Measurements from ENCODE around the gene ZDHHC18.

GRCh38 chr1:26853156-26853555 is 26.7 kb downstream of the ZDHHC18 start:
- TF ChIP-seq CTCF (conservative IDR thresholded peaks at IDR 0.05; ENCODE audit: low read length) (peak; percentile 93), EZH2phosphoT487 (IDR thresholded peaks at IDR 0.05; ENCODE audit: borderline replicate concordance, low read depth, low read length) (no peak)

Measured in OCI-LY7 (cell line).